ENCODE data around the gene ZNF511. TPM values are rescaled to one million over a fixed set of nuclear protein-coding genes. Genes with fewer than 3 reads are reported as not detected.

Gene ZNF511
- total and polyA plus RNA-seq, 9 of the 15 experiments (the other 6 are each of a cell fraction or from before 2014, with no cell fraction given) = 0.61 to 69.3 (median 40.1) TPM

- no peak for TF ChIP-seq ZNF146 (CRISPR knock-in tag; IDR thresholded peaks at IDR 0.05; ENCODE audit: unreplicated experiment)
- no peak for TF ChIP-seq CBX3 (IDR thresholded peaks at IDR 0.05; ENCODE audit: borderline replicate concordance in 1 of 2, low read length in 2 of 2)
- peak; percentile 56; the same call in 1 of the 2 replicates for TF ChIP-seq POLR2G (IDR thresholded peaks at IDR 0.05; ENCODE audit: low read depth, low read length)
These were observed 42.9 kb downstream of the ZNF511 start (continued) for GRCh38 chr10:133351408-133352318.

- peaks cover 12% of the 10 kb centered on the region for H3K79me2 ChIP-seq (ENCODE audit: control insufficient read depth, insufficient read depth, low read length)
- no peak for ATAC-seq
- intact Hi-C loops (cut with micrococcal nuclease) = no loop called here
- BruUV-seq (replicated peaks) = no TSS peak
- in situ Hi-C loops (cut with MboI) = no loop called here
- 45% methylated on average over 13 of the region's 16 CpGs for WGBS (ENCODE audit: insufficient coverage, low coverage, missing lambda C conversion rate)
- peaks cover 12% of the 10 kb centered on the region; the same call in 1 of the 3 replicates for H3K36me3 ChIP-seq (ENCODE audit: control insufficient read depth, insufficient read depth, low read length)
- TF ChIP-seq TEAD2 (tag; IDR thresholded peaks at IDR 0.05) = no peak
- TF ChIP-seq PTBP1 (IDR thresholded peaks at IDR 0.05; ENCODE audit: low read depth, low read length) = no peak
- peak; percentile 69 for TF ChIP-seq POLR2G (IDR thresholded peaks at IDR 0.05; ENCODE audit: low read depth, low read length)
- TF ChIP-seq TCF15 (CRISPR knock-in tag; IDR thresholded peaks at IDR 0.05) = no peak
- TF ChIP-seq BRD4 (IDR thresholded peaks at IDR 0.05) = no peak
- TF ChIP-seq, protein P1, sequence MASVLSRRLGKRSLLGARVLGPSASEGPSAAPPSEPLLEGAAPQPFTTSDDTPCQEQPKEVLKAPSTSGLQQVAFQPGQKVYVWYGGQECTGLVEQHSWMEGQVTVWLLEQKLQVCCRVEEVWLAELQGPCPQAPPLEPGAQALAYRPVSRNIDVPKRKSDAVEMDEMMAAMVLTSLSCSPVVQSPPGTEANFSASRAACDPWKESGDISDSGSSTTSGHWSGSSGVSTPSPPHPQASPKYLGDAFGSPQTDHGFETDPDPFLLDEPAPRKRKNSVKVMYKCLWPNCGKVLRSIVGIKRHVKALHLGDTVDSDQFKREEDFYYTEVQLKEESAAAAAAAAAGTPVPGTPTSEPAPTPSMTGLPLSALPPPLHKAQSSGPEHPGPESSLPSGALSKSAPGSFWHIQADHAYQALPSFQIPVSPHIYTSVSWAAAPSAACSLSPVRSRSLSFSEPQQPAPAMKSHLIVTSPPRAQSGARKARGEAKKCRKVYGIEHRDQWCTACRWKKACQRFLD (CRISPR knock-in tag; IDR thresholded peaks at IDR 0.05) = no peak
- no peak for TF ChIP-seq ERF (CRISPR knock-in tag; IDR thresholded peaks at IDR 0.05)
- TF ChIP-seq SRF (CRISPR knock-in tag; IDR thresholded peaks at IDR 0.05) = no peak
- H3K9me3 ChIP-seq (replicated peaks; ENCODE audit: control insufficient read depth, insufficient read depth, low read depth, low read length) = no peaks in the 10 kb centered on the region
- H3K27ac ChIP-seq (ENCODE audit: extremely low read depth, low read depth, low read length) = no peak overlapping the region
- H3K9ac ChIP-seq (ENCODE audit: insufficient read depth in 1 of 2, low read depth in 2 of 2, low read length in 2 of 2) = peak overlapping the region in 1 of 2 experiments; percentile 9; a peak in 1 of 4 replicates
- ChIA-PET POLR2A (interaction anchor here (1.1 kb wide), 1 partner anchor 8 kb away, joined by 3 read pairs; no protein-coding TSS in a partner anchor), CTCF (ENCODE audit: low intra/inter-chr PET ratio) (no interaction called here)
- no peak for FAIRE-seq
- no peak overlapping the region for H2AFZ ChIP-seq (ENCODE audit: low read depth, low read length)
- no peak overlapping the region for H3K4me2 ChIP-seq (ENCODE audit: insufficient read depth, low read length)
- peaks cover 0 to 67% of the 10 kb centered on the region in 2 experiments; a peak in 3 of 5 replicates for H3K4me1 ChIP-seq (replicated peaks in 1 of 2; ENCODE audit: control insufficient read depth in 2 of 2, insufficient read depth in 2 of 2, low read length in 2 of 2)
- H3K4me3 ChIP-seq = no peak overlapping the region
- no peaks in the 10 kb centered on the region; a peak in 1 of 5 replicates for H3K27me3 ChIP-seq (ENCODE audit: control insufficient read depth in 2 of 2, insufficient read depth in 2 of 2, low read length in 2 of 2)
- H3K9me1 ChIP-seq (ENCODE audit: control insufficient read depth, insufficient read depth, low read length) = no peaks in the 10 kb centered on the region
- H4K20me1 ChIP-seq (replicated peaks; ENCODE audit: control insufficient read depth, insufficient read depth, low read length) = no peaks in the 10 kb centered on the region
- DNase-seq (ENCODE audit: extremely low read depth in 1 of 4, low spot score in 3 of 4) = no peak
These were observed 44.7 kb downstream of the ZNF511 start for GRCh38 chr10:133353202-133353959.

Measured in K562 (cell line).